GM21528 (cell line): ENCODE data around the gene DRC7.
"Not testable (repeated sequence)": the region's sequence is repeated elsewhere in the genome, so short reads cannot be mapped to it uniquely, and the experiment has no call there.

Experiments
- ATAC-seq: cut with Tn5 transposase; IDR thresholded peaks from one replicate; pipeline ENCODE4 v1.9.1; 2021; ENCODE audit warnings: mild to moderate bottlenecking, moderate library complexity; ENCODE audit not compliant: unreplicated experiment, low FRiP score

DRC7 gene

DNA sequence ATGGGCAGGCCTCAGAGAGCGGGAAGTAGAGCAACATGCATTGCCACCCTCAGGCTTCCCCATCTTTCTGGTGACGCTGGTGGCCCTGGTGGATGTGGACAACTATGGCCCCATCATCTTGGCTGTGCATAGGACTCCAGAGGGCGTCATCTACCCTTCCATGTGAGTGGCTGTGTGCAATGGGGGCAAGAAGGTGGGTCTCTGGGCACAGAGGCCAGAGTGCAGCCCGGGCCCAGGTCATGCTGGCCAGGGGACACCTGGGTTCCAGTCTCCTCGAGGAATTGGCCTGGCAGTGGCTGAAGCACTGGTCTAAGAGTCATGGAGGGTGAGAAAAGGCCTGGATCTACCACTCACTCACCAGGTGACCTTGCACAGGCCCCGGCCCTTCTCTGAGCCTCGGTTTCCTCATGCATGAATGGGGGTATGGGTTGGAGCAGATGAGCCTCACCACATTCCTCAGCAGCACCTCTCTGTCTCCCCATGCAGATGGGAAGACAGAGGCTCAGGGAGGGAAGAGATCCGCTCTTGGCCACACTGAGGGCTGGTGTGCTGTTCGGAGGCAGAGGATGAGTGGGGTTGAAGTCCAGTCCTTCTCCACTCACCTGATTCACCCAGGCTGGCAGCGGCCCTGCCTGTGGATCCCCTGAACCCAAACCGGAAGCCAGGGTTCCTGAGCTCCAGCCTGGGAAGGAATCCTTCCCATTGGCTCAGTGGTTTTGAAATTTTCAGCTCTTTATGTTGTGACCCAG lies 33.7 kb upstream of the DRC7 start:
- no peak for ATAC-seq

DNA sequence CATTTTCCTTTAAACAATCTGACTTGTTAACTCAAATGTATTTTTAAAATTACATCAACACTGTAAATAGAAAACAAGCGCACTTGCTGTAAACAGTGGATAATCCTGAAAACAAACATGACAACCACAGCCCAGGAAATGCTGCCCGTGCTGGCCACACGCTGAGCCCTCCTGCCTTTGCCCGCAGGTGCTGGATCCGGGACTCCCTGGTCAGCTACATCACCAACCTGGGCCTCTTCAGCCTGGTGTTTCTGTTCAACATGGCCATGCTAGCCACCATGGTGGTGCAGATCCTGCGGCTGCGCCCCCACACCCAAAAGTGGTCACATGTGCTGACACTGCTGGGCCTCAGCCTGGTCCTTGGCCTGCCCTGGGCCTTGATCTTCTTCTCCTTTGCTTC lies 33.1 kb upstream of the DRC7 start:
- ATAC-seq = no peak

DNA sequence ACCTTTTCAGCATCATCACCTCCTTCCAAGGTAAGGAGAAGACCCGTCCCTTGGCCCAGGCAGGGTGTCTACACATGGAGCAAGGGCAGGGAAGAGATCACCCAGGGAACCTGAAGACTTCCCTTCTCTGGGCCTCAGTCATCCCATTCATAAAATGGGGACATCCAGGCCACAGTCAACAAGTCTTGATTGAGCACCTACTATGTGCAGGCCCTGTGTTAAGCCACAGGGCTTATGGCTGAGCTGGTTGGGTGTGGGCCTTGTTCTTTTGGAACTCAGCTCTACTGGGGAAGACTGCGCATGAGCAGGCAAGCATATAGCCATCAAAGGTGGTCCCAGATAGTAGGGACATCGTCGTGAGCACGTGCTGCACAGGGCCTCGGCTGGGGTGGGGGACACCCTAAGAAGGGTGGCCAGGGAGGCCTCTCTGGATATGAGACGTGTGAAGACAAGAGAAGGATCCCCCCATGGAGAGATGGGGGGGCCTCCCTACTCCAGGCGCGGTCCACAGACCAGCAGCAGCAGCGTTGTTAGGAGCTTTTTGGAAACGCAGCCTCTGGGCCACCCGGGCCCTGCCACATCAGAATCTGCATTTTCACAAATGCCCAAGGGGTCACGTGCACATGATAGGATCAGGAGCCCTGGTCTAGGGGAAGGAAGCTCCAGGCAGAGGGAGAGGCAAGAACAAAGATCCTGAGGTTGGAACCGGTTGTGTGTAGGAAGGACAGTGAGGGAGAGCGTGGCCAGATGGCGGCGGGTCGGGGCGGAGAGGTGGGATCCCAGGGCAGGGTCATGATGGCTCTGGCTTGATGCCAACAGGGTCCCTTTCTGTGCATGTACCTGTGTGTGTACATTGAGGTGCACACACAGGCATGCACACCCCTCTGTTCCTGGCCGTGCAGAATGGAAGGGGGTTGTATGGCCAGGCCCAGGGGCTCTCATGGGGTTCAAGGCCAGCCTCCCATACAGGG lies 32.4 kb upstream of the DRC7 start:
- ATAC-seq = no peak

DNA sequence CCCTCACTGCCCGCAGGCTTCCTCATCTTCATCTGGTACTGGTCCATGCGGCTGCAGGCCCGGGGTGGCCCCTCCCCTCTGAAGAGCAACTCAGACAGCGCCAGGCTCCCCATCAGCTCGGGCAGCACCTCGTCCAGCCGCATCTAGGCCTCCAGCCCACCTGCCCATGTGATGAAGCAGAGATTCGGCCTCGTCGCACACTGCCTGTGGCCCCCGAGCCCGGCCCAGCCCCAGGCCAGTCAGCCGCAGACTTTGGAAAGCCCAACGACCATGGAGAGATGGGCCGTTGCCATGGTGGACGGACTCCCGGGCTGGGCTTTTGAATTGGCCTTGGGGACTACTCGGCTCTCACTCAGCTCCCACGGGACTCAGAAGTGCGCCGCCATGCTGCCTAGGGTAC lies 31.2 kb upstream of the DRC7 start:
- ATAC-seq = no peak

DNA sequence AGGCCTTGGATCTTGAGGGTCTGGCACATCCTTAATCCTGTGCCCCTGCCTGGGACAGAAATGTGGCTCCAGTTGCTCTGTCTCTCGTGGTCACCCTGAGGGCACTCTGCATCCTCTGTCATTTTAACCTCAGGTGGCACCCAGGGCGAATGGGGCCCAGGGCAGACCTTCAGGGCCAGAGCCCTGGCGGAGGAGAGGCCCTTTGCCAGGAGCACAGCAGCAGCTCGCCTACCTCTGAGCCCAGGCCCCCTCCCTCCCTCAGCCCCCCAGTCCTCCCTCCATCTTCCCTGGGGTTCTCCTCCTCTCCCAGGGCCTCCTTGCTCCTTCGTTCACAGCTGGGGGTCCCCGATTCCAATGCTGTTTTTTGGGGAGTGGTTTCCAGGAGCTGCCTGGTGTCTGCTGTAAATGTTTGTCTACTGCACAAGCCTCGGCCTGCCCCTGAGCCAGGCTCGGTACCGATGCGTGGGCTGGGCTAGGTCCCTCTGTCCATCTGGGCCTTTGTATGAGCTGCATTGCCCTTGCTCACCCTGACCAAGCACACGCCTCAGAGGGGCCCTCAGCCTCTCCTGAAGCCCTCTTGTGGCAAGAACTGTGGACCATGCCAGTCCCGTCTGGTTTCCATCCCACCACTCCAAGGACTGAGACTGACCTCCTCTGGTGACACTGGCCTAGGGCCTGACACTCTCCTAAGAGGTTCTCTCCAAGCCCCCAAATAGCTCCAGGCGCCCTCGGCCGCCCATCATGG lies 30.5 kb upstream of the DRC7 start:
- no peak for ATAC-seq

DNA sequence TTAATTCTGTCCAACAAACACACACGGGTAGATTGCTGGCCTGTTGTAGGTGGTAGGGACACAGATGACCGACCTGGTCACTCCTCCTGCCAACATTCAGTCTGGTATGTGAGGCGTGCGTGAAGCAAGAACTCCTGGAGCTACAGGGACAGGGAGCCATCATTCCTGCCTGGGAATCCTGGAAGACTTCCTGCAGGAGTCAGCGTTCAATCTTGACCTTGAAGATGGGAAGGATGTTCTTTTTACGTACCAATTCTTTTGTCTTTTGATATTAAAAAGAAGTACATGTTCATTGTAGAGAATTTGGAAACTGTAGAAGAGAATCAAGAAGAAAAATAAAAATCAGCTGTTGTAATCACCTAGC lies 30.0 kb upstream of the DRC7 start:
- ATAC-seq = no peak

DNA sequence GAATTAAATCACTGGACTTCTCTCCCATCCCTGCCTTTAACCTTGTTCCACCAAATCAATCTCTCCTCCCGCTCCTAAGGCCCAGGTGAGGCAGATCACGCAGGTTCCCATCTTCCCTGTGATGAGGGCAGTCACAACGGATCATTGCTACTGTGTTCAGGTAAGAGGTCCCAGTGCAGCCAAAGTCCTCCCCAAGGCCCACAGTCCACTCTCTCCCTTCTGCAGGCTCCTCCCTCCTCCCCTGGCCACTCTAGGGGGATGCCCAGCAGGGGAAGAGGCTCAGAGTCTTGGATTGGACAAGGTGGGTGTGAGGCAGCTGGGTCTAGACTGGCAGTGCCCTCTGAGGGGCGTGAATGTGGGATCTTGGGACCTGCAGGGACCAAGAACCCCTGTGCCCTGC lies 29.1 kb upstream of the DRC7 start:
- ATAC-seq = no peak

DNA sequence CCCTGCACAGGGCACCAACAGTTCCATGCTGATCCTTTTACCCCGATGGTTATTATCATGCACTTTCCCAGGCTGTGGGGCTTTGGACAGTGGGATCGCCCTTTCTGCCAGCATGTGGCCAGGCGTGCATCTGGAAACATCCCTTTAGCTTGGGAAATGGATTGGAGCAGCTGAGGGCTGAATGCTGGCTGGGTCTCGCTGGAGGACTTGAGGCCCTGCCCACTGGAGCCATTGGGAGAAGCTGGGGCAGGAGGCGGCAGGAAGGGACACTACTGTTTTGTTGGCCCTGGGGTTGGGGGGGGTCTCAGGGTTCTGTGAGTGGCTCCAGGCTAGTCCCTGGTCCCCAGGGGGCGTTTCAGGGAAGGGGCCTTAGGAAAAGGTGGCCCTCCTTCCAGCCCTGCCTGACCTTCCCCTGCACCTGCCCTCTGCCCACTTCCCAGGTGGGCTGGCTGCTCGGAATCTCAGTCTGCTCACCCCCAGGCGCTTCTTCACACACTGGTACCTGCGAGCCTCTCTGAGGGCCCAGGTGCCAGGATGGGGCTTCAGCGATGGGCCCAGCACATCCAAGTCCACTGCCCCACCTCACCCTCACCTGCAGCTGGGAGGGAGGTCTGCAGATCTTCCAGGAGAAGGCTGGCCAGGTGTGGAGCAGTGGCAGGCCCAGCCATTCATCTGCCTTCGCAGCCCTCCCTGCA lies 28.1 kb upstream of the DRC7 start:
- ATAC-seq = no peak

DNA sequence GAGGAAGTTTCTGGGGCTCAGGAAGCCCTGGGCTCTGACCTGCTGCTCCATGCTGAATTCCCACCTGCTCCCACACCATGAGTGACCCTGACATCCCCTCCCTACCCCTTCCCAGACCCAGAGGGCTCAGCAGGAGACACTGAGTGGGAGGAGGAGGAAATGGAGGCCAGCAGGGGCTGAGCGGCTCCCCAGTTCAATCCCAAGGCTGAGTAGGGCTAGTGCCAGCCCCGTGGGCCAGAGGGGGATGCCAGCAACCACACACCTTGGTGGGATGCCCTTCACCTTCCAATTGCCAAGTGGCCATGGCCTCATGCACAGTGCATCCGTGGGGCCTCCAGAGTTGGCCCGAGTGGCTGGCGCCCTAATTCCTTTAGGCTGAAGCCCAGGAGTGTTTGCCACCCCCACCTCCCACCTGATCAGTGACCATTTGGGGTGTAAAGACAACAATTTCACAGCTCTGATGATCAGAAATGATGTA lies 27.5 kb upstream of the DRC7 start:
- no peak for ATAC-seq

DNA sequence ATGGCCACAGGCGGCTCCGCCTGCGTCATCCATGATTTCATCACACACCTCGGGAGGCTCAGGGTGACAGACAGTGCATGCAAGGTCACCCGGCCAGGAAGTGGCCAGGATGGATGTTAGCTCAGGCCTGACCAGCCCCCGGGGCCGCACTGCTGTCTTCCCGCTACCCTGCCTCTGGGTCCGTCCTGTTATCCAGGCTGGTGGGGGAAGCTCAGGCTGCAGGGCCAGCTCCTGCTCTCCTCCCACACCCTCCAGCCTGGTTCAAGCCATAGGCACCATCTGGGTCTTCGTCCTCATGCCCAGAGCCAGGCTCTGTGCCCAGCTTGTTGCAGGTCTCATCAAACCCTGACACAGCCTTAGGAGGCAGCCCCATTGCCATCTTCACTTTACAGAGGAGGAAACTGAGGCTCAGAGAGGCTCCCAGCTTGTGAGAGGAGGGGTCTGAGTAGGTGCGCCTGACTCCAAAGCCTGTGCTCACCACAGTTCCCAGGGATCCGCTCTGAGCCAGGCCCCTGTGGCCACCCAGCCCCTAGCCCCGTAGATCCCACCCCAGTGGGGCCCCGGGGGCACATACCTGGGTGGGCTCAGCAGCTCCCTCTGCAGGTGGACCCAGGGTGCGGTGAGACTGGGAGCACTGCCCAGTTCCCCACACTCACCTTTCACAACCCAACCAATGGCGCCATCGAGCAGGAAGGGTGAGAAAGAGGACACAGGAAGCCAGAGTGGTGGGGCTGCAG lies 26.9 kb upstream of the DRC7 start:
- ATAC-seq = no peak

DNA sequence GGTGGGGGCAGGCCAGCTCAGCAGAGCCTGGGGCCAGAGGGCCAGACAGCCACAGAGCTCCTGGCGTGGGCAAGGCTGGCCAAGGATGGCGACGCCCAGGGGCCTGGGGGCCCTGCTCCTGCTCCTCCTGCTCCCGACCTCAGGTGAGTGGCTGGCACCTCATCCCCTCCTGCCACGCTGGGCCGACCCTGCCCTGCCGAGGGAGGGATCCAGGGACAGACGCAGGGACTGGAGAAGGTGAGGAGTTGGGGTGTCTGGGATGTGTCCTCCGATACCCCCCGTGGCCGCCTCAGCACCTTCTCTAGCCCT lies 26.4 kb upstream of the DRC7 start, which contains the start of gene ADGRG3:
ADGRG3 (plus strand) TSS at position 44 of the 309 bp plus-strand sequence; CDS start at position 86, 42 bp downstream.
- no peak for ATAC-seq

DNA sequence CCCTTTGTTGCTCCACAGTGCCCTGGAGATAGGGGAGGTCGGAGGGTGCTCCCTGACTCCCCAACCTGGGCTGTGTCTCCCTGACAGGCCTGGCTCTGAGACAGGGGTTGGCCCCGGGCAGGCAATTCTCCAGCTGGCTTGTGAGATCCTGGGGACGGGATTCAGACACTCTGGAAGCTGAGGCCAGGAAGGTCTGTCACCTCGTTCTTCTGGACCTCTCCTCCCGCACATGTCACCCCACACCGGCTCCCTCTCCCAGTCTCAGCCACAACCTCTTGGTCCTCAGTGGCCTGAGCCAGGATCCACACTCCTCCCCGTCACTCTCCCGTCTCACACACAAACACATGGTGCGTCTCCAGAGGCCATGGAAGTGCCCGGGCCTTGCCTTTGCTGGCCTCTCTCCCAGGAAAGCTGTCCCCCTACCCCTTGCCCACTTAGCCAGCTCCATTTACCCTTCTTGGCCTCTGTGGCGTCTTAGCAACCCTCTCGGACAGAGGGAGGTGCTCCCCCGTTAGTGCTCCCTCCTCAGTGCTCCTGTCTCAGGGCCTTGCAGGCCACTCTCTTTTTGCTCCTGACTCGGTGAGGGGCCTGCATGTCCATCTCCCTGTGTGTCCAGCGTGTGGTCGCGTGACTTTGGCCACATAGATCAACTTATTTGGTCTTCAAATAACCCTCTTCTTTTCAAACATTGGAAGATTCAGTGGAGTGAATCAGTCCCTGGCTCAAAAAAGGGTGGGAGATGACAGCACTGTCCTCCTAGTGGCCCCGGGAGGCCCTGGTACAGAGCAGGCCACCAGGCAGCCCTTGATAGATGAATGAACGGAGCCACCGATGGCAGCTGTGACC lies 25.8 kb upstream of the DRC7 start:
- ATAC-seq = no peak

DNA sequence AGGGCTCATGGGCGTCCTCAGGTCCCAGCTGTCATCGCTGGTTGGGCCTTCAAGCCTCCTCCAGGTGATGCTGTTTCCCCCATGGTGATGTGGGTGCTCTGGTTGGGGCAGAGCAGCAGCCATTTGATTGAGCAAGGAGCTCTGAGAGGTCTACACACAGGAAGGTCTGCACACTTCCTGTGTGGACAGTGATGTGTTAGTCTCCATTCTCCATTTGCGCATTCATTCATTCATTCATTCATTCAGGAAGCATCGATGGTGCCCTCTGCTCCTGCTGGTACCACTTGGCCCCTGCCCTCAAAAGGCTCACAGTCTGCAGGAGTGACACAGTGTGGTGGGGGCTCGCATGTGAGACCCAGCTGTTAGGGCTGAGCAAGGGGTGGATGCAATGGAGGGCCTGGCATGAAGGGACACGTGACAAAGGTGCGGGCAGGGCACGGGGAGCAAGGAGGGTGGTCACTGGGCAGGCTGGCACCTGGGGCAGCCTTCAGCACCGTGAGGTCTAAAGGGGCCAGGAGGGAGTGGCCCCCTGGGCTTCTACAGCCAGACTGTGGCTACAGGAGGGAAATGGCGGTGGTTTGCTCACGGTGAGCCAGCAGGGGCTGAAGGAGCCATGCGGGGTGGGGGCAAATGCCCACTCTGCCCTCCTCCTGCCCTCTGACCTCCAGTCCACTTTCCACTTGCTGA lies 25.0 kb upstream of the DRC7 start:
- no peak for ATAC-seq

DNA sequence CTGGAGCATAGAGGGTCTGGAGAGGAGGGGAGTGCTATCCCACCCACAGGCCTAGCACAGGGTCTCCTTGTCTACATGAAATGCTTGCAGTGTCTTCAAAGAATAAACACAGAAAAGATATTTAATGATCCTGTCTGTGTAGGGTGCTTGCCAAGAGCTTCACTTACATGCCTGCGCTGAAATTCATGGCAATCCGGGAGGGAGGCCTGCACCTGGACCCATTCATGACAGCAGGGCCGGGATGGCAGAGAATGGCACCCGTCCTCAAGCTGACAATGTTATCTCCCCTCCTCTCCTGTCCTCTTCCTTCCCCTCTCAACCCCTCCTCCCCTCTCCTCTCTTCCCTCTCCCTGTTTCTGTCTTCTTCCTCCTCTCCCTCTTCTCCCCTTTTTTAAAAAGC lies 24.4 kb upstream of the DRC7 start:
- no peak for ATAC-seq

DNA sequence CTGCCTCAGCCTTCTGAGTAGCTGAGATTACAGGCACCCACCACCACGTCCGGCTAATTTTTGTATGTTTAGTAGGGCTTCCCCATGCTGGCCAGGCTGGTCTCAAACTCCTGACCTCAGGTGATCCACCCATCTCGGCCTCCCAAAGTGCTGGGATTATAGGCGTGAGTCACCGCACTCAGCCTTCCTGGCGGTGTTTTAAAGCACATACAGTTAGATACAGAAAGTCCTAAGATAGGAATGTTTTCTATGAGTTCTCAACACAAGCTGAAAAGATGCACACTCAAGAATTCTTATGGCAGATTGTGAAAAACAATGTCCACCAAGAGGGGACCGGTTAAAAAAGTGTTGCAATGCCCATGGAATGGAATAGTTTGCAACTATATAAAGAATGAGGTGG lies 23.2 kb upstream of the DRC7 start:
- not testable (repeated sequence) for ATAC-seq

DNA sequence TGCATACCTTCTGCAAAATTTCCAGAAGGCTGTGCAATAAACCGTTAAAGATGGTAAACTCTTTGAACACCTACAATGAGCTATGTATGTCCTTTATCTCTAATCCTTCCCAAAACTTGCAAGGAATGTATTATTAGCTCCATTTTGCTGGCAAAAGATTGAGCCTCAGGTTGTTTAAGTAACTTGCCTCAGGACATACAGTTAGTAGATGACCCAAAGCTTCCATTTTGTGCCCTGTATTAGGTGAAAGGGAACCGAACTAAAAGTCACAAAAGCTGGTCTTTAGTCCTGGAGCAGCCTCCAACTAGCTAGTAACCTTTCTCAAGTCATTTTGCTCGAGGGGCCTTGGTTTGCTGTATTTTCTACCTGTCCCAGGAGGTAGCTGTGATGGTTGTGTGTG lies 22.2 kb upstream of the DRC7 start:
- no peak for ATAC-seq

DNA sequence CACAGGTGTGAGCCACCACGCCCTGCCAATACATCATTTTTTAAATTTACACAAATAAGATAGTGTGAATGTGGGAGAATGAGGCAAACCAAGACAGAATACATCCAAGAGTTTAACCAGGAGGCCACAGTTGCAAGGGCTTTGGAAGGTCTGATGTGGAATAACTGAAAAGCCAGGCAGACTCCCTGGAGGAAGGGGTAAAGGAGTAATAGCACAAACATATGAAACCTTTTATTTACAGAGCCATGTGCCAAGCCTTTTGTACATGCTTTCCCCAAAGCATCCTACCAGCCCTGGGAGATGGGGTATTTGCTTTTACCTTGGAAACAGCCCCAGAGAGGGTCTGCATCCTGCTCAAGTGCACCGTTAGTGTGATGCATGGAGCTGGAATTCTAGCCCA lies 21.8 kb upstream of the DRC7 start:
- ATAC-seq = no peak
